HG02678 (cell line): ENCODE measurements around the gene MAD1L1.
A peak's percentile ranks its signal among the peaks of the same experiment; 100 is the strongest.

Experiments used
- ATAC-seq: cut with Tn5 transposase; IDR thresholded peaks from one replicate; pipeline ENCODE4 v1.9.1; 2021; ENCODE audit warnings: mild to moderate bottlenecking, moderate library complexity; ENCODE audit not compliant: unreplicated experiment

The MAD1L1 gene

DNA sequence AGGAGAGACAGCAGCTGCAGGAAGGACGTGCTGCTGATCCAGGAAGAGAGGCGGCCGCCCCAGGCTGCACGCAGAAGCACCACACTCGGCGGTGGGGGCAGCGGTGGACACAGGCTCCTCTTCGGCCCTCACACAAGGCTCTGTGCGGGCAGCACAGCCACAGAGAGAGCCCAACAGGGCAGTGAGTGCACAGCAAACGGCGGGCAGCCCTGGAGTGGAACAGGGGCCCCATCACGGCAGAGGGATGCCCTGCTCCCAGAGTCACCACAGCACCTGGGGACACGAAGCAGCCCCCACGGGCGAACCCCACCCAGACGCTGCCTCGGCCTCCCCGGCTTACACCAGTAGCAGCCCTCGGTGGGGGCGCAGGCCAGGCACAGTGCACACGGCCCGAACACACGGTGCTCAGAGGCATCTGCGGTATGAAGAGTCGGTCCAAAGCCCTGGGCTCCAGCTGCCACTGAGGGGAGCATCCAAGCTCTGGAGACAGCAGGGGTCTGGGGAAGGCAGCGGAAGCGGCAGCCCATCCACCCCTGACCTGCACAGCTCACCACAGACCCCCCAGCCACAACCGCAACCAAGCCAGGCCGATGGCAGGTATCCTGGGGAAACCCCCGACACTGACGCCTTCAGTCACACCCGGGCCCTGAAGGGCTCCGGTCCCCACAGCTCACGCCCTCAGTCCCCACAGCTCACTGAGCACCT lies 26.1 kb upstream of the MAD1L1 start:
- peak; percentile 61 for ATAC-seq

DNA sequence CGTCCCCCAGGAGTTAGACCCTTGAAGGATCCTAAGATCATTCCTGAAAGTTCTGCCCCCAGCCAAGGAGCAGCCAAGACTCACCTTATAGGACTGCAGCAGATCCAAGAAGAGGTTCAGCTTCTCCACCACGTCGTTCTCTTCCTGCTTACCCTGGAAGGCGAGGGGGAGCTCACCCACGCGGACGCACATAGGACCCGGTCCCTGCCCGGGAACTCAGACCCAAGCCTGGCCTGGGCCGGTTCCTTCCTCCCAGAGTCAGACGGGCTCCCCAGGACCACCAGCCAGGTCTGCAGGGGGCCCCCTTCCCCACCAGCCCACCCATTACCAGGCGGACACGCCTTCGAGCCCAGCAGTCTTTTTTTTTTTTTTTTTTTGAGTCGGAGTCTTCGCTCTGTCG lies 24.9 kb upstream of the MAD1L1 start:
- no peak for ATAC-seq

DNA sequence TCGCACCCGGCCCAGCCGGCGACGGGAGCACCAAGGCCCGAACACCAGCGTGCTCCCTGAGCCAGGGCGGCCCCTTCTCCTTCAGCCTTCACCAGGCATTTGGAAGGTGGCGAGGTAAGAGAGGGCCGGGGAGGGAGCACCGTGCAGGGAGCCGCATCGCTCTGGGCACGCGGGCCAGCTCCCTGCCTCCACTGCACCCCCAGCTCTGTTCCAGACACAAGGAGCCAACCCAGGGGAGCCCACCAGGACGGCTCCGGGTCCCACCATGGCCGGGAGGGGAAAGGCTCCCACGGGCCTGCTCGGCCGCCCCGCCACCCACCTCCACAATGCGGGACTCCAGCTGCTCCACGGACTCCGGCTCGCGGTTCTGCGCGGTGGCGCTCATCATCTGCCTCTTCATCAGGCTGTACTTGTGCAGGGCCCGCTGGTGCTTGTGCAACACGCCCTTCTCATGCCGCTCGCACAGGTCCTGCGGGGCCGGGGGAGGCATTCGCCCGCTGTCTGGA lies 24.4 kb upstream of the MAD1L1 start:
- ATAC-seq = no peak

DNA sequence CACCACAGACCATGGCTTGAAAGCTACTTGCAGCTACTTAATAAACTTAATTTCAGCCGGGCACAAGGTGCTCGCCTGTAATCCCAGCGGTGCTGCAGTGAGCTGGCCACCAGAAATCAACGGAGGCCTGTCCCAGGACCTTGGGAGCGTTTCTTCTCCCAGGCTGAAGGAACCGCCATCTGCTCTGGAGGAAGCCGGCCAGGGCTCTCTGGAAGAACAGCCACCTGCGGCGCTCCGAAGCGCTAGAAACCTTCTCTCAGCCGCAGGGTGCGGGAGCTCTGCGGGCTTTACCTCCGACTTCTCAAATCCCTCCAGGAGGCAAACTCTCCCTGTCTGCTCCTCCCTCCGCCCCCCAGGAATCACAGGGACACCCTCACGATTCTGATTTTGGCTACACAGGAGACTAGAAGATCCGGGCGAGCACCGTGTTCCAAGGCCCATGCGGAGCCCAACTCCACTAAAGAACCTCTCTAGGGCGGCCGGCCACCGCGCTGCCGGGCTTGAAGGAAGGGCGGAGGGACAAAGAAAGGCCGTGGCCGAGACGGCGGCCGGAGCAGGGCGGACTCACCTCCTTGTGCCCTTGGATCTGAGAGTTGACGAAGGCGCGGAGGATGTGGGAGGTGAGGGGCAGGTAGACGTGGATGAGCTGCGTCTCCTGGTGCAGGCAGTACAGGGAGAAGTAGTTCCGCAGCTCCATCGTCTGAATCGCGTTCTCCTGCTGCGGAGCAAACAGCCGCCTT lies 23.7 kb upstream of the MAD1L1 start:
- ATAC-seq = no peak

DNA sequence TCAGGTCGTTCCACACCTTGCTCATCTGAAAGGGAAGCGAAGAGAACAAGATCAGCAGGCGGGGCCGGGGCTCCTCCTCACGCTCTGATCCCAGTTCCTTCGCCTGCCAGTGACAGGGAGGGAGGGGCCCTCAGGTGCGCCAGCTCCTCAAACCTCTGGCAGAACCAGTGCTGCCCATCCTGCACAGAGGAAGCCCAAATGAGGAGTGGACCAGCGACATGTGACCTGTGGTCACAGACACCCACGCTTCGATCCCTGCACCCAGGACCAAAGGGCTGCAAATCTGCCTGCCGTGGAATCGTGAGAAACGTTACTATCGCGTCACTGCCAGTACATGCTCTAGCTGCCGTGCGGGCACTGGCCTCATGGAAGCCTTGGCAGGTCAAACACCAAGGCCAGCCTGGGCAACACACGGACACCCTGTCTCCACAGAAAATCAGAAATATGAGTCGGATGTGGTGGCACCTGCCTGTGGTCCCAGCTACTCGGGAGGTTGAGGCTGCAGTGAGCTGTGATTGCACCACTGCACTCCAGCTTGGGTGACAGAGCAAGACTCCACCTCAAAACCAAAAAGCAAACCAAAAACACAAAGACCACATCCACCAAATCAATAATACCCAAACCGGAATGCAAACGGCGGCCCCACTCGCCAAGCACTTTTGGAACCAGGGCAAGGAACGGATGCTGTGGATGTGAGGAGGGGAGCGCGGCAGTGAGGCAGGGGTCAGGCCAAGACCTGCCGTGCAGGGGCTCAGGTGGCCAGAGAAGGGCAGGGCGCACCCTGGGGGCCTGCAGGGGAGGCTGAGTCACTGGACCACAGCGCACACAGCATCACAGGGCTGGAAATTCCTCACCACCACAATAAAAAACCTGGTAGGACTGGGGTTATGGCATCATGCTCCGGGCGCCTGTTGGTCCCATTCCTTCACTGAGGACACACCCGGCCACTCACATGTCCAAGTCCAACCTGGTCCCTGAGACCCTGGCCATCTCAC lies 22.7 kb upstream of the MAD1L1 start:
- no peak for ATAC-seq

DNA sequence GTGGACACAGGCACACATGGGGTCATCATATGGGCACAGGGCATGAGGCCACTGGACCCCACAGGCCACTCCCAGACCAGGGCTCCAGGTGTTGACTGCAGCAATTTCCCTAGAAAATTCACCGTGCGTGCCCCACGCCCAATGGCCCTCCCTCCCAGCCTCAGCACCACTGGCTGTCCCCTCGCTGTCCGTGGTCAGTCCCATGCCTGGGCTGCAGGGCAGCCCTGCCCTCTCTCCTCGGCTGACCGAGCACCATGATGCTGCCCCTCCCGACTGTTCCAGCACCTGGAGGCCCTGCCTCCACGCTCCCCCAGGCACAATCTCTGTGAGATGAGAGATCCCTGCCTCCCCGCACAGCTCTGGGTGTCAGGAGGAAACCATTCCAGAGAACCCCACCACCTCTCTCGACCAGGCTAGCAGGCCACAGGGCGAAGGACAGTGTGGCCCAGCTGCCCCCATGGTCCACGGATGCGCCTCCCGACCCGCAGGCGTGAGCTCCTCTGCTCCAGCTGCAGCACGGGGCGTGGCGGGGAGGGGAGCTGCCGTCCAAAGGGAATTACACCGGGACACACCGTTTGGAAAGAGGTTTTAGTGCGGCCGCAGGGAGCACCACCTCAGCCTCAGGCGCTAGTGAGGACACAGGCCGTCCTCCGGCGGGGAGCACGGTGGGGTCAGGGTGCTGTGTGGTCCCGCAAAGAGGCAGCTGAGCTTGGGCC lies 21.8 kb upstream of the MAD1L1 start:
- ATAC-seq = no peak

DNA sequence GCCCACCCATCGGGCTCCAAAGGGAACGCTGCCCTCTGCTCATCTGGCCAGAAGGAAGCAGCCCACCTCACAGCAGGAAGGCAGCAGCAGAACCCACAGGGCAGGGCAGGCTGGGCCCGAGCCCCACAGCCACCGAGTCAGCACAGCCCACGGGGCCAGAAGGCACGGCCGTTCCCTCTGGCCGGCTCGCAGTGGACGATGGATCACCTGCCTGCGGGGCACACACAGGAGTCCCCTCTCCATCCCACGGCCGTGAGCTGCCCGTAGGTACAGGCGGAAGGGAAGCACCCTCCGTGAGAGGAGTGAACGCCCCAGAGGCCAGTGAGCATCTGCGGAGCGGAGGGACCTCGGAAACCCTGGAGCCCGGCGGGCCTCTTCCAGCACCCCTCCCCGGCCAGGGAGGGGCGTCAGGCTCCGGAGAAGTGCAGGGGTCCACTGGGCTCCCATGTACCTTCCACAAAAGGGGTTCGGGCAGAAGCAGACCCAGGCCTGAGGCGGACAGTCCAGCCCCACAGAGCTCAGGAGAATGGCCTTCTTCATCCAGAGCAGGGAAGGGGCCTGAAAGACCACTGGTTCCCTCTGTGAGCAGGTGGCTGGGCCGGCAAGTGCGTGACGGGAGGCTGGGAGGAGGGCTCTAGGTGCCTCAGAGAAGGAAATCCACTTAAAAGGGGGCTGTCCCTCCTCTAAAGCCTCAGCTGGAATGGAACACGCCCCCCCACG lies 20.9 kb upstream of the MAD1L1 start:
- ATAC-seq = no peak

DNA sequence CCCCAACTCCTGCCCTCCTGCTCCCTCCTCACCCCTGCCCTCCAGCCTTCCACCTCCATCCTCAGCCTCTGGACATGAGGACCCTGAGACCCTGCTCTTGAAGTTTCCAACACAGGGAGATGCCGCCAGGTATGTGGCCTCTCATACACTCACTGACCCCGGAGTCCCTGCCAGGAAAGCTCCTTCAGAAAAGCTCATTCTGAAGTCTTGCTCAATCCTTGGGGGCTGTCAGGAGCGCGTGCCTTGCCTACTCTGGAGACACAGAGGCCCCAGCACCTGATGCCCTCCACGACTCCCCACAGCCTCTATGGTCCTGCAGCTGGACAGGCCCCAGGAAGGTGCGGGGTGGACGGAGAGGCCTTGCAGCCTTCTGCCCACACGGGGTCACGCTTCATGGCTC lies 20.3 kb upstream of the MAD1L1 start:
- no peak for ATAC-seq

DNA sequence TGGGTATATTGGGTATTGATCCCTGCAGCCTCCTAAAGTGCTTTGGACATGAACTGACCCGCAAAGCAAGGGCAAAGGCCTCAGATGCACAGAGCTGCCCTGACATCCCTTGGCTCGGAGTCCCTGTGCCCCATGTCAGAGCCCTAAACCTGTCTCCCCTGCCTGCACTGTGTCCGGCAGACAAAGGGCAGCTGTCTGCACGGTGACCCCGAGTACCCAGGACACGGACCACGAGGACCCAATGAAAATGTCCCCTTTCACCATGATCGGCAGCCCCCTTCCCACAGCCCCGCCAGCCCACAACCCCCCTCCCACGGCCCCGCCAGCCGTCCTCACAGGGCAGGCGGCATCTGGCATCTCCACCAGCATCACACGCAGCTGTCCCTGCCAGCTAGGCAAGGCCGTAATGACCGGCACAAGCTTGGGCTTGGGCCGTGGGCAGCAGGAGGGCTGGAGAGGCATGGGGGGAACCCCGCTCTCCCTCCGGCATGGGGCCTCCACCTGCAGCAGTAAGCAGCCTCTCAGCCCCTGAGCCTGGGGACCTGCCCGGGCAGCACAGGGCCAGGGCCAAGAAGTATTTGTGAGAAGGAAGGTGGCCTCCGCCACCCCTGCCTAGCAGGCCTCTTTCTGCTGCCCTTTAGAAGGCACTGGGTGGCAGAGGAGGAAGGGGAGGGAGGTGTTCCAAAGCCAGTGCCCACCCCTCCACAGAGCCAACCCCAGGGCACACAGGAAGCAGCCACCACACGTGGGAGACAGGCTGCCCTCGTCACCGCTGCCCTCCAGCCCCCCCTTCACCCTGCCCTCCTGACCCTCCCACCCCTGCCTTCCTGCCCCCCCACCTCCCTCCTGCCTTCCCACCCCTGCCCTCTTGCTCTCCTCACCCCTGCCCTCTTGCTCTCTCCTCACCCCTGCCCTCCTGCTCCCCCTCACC lies 19.4 kb upstream of the MAD1L1 start:
- ATAC-seq = no peak

DNA sequence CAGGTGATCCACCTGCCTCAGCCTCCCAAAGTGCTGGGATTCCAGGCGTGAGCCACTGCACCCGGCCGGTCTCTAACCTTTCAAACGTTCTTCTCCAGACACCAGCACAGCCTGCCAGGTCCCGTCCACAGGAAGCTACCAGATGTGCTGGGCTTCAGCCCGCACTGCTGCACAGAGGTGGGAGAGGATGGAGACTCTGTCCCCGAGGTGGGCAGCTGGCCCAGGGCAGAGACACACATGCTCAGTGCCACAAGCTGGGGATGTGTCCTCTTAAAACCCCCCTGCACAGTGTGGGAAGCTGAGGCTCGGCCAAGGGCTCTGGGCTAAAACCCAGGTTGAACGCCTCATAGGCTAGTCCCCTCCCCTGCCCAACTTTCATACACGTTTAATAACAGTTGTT lies 18.6 kb upstream of the MAD1L1 start:
- no peak for ATAC-seq

DNA sequence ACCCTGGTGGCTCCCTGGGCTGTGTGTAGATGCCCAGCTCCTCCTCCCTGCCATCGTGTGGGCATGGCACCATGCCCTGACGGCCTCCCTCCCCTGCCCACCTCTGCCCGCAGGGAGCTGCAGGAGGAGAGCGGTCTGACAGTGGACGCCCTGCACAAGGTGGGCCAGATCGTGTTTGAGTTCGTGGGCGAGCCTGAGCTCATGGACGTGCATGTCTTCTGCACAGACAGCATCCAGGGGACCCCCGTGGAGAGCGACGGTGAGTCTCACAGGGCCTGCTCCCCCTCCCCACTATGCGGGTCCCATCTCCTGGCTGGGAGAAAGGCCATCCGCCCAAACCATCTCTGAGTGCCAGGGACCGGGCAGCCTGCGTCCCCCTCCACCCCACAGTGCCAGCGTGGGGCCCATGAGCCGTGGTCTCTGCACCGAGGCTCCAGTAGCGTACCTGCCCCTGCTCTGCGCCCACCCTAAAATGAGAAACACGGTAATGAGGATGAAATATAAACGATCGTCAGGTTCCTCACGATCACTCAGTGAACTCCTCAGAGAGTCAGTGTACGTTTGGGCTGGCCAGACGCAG lies 17.1 kb upstream of the MAD1L1 start:
- ATAC-seq = no peak

DNA sequence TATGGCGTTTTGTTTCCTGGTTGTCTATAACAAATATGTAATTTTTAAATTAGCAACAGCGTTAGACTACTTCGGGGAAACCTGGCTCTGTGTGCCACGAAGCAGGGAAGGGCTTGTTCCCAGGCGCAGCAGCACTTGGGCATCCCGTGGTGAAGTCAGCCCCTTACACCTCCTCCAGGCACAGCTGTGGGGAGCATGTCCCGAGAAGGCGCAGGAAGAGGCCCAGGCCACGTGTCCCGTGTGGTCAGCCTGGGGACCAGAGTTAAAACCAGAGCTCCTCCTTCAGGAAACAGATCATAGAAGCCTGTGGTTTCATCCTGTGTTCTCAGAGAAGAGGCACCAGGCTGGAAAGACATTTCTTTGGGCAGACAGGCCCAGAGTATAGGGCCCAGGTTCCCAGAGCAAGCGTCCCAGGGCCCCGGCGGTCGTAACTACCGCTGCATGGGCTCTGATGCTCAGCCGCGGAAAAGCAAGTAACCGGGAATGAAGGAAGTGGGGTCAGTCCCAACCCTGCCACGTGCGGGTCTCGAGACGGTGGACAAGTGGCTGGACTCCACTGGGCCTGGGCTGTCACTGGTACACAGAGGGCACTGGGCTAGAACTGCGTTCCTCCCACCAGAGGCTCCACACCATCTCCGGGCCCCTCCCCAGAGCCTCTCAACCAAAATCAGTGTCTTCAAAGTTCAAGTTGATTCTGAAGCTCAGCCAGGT lies 16.4 kb upstream of the MAD1L1 start:
- ATAC-seq = peak; percentile 62

DNA sequence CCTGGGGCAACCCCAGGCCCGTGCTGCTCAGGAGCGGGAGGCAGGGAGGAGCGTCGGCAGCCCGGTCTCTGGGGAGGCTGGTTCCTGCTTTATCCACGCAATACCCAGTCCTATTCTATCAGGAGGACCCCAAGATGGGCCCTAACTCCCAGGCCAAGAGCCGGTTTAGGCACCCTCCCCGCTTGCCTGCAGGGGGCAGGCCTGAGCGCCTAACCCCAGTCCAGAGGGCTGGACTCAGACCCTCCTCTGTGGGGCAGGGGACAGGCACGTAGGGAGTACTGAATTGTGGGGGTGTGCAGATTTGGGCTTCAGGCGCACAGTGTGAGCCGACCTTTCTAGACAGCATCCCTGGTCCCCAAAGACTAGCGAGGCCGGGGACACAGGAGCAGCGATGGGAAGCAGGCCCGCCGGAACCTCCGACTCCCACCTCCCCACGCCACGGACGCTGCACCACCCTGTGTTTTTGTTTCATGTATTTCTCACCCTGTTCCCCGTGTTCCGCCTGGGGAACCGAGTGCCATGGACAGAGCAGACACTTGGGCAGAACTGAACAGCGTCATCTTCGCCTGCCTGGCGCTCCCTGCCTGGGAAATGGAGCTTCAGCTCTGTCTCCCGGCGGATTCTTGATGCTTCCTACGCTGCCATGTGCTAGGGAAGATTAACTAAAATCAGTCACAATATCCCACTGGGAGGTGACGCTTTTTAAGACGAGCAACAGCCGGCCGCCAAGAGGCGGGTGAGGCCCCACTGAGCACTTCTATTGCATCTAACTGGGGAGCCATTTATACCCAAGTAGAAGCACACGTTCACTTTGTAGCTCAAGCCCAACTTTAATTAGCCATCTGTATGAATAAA lies 14.6 kb upstream of the MAD1L1 start:
- no peak for ATAC-seq

DNA sequence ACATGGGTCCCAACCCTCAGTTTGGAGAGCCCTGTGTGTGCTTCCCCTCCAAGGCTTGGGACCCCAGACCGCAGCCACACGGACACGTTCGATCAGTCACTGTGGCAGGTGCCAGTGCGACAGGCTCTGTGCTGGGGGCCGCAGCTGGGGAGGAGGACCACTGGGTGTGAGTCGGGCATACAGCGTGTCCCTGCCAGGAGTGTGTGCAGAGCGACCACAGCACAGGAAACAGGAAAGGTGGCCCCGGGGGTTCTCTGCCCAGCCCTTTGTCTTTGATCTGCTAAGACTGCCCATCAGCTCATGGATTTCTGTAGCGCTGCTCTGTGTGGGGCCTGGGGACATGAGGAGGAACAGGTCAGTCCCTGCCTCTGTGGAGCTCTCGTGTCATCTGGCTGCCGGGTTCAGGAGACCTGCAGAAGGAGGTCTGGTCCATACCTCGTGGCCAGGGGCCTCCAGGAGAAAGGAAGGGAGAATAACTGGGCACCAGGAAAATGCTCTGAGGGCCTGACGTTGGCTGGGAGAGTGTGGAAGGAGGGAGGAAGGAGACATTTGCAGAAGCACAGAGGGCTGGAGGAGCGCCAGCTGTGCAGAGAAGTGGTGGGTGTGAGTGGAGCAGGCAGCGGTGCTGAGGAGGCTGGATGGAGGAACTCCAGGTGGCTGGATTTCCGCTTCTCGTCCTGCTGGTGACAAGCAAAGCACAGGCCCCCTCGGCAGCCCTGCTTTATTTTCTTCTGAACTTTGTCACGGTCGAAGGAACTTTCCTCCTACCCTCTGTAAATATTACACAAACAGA lies 13.3 kb upstream of the MAD1L1 start:
- ATAC-seq = no peak

DNA sequence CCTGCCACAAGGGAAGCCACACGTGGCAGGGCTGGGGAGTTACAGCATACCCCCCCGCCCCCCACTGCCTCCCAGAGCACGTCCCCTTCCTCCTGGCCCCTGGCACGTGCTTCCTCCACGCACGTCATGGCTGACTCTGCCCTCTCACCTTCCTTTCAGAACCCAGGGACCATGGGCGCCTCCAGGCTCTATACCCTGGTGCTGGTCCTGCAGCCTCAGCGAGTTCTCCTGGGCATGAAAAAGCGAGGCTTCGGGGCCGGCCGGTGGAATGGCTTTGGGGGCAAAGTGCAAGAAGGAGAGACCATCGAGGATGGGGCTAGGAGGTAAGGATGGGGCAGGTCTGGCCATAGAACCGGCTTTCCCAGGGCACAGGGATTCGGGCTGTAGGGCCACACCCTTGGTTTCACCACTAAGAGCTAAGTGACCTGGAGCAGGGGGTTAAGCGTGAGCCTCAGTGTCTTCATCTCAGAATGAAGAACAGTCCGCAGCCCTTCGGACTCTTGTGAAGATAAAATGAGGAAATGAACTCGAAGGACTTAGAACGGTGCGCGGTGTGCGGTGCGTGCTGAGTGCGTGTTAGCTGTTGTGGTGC lies 11.8 kb upstream of the MAD1L1 start:
- ATAC-seq = no peak

DNA sequence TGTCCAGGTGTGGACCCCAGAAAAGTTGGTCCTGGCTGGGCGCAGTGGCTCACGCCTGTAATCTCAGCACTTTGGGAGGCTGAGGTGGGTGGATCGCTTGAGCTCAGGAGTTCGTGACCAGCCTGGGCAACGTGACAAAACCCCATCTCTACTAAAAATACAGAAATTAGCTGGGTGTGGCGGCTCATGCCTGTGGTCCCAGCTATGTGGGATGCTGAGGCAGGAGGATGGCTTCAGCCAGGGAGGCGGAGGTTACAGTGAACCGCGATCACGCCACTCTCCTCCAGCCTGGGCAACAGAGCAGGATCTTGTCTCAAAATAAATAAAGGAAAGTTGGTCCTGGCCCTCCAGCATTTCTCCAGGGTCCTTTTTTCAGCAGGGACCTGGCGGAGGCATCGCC lies 10.7 kb upstream of the MAD1L1 start:
- ATAC-seq = no peak
